Measurements from ENCODE around the gene SLC30A4.

DNA sequence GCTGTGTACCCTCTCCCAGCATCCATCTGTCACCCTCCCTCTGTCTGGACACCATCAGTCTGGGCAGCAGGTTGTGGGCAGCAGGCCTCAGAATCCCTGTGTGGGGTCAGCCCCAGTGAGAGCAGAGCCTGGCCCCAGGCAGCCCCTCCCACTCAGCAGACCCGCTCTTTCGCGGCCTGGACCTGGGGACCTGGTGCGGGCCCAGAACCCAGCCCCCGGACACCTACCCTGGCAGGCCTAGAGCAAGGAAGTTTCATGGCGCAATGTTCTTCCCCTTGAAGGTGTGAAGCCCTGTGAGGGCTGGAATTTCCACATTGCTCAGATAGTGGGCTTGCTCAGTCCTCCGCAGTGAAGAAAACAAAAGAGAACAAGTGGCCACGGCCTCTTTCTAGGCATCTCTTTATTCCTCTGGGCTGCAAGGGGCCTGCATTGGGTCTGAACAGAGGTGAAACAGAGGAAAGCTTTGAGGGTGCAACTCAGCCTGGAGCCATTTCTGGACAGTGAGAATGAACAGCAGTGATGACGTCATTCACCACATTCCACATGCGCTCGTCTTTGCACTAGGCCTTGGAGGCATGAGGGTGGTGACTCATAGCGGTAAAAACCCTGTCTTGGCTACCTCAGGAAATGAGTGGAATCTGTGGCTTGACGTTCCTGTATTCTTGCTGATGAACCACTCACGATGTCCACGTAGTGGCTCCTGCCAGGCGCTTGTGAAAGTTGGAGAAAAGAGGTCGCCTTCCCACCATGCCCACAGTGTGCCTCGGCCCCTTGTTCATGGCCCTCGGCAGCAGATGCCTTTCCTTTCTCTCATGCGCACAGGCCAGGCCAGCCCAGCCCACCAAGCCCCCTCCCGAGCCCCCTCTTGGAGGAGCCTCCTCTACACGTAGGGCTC, 66.1 kb downstream of the SLC30A4 start:
- TF ChIP-seq POLR2AphosphoS5 (IDR thresholded peaks at IDR 0.05; ENCODE audit: low read depth, low read length): no peak
- TF ChIP-seq POLR2A (IDR thresholded peaks at IDR 0.05; ENCODE audit: low read depth, low read length): no peak
- no peak for TF ChIP-seq TAF1 (IDR thresholded peaks at IDR 0.05; ENCODE audit: borderline replicate concordance, low read depth, low read length)
